B cell (primary cell): Measurements from ENCODE around the gene TUT7. TPM values are rescaled to one million over a fixed set of nuclear protein-coding genes. Genes with fewer than 3 reads are reported as not detected.
A peak's percentile ranks its signal among the peaks of the same experiment; 100 is the strongest.

ENCODE experiments used
- ATAC-seq: fragments of 200-7000 bp; cut with Tn5 transposase; one replicate; pipeline ENCODE4 v1.10.0; 2021; ENCODE audit warnings: low read depth, mild to moderate bottlenecking, moderate number of reproducible peaks, moderate library complexity
- CTCF ChIA-PET: fragments of 350-600 bp; sonication (Branson Sonifier 250); formaldehyde crosslinking; loops from one replicate; lab custom pipeline; 2021; ENCODE audit warnings: antibody characterized with exemption, inconsistent platforms; lab: Charles Lee
- POLR2A ChIA-PET: fragments of 350-600 bp; sonication (Branson Sonifier 250); formaldehyde crosslinking; loops from one replicate; lab custom pipeline; 2021; ENCODE audit warnings: antibody characterized with exemption; lab: Charles Lee
- DNase-seq: peaks from one replicate; pipeline ENCODE4 v3.0.0; 2013
- H2AFZ ChIP-seq: 2 replicates; pipeline ENCODE4 v1.6.1; 2012; ENCODE audit warnings: mild to moderate bottlenecking, low read depth, low read length; ENCODE audit not compliant: insufficient read depth, poor library complexity, severe bottlenecking
- H3K27ac ChIP-seq, 2 donors: 1 replicate in 1 of 2; 2 replicates in 1 of 2; pipeline ENCODE4 v1.5.1; 2012 to 2013; ENCODE audit warnings: low read length in 2 of 2, mild to moderate bottlenecking in 2 of 2, moderate library complexity in 1 of 2
- H3K27me3 ChIP-seq, 4 experiments: fragments of 200-600 bp in 1 of 4; sonication (generic) in 1 of 4; replicated peaks in 1 of 4; 1 replicate in 2 of 4; 2 replicates in 2 of 4; pipeline versions ENCODE4 v1.6.1 to v1.7.0; 2013 to 2016; ENCODE audit warnings: low read length in 3 of 4, mild to moderate bottlenecking in 2 of 4, mixed read lengths in 1 of 4, moderate library complexity in 1 of 4; ENCODE audit not compliant: insufficient read depth in 4 of 4, control insufficient read depth in 3 of 4; ENCODE audit errors: control extremely low read depth in 1 of 4
- H3K36me3 ChIP-seq, 2 experiments: replicated peaks in 1 of 2; 1 replicate in 1 of 2; 2 replicates in 1 of 2; pipeline versions ENCODE4 v1.6.1 to v1.7.1; 2013; ENCODE audit warnings: low read length in 1 of 2; ENCODE audit not compliant: insufficient read depth in 2 of 2, control insufficient read depth in 1 of 2; ENCODE audit errors: control extremely low read depth in 1 of 2, extremely low read depth in 1 of 2
- H3K4me1 ChIP-seq, 2 donors: fragments of 200-600 bp in 1 of 2; sonication (generic) in 1 of 2; 1 replicate in 1 of 2; 2 replicates in 1 of 2; pipeline versions ENCODE4 v1.5.1 to v1.6.1; 2013 to 2017; ENCODE audit warnings: low read length in 2 of 2; ENCODE audit not compliant: control insufficient read depth in 2 of 2, insufficient read depth in 2 of 2
- H3K4me2 ChIP-seq: replicated peaks from 2 replicates; pipeline ENCODE3; 2012; ENCODE audit warnings: mild to moderate bottlenecking, low read depth, low read length; ENCODE audit not compliant: poor library complexity, severe bottlenecking
- H3K4me3 ChIP-seq, 5 experiments: fragments of 200-600 bp in 1 of 5; sonication (generic) in 1 of 5; 1 replicate in 3 of 5; 2 replicates in 2 of 5; pipeline versions ENCODE4 v1.5.1 to v1.7.0; 2011 to 2016; ENCODE audit warnings: low read length in 4 of 5, mild to moderate bottlenecking in 4 of 5, low read depth in 2 of 5, control low read depth in 1 of 5, moderate library complexity in 1 of 5; ENCODE audit not compliant: insufficient read depth in 1 of 5; ENCODE audit errors: control extremely low read depth in 1 of 5, extremely low read depth in 1 of 5
- H3K79me2 ChIP-seq: fragments of 200-600 bp; sonication (generic); one replicate; pipeline ENCODE4 v1.6.0; 2016; ENCODE audit warnings: low read length; ENCODE audit not compliant: control insufficient read depth, insufficient read depth
- H3K9ac ChIP-seq: fragments of 200-600 bp; sonication (generic); 2 replicates; pipeline ENCODE4 v1.6.1; 2017; ENCODE audit warnings: mild to moderate bottlenecking, low read length, moderate library complexity
- H3K9me3 ChIP-seq, 3 donors: one replicate each; pipeline versions ENCODE4 v1.6.1 to v1.7.1; 2013; ENCODE audit warnings: low read length in 2 of 3; ENCODE audit not compliant: control insufficient read depth in 2 of 3, insufficient read depth in 1 of 3; ENCODE audit errors: control extremely low read depth in 1 of 3
- H4K20me1 ChIP-seq: 2 replicates; pipeline ENCODE4 v1.6.0; 2012; ENCODE audit warnings: mild to moderate bottlenecking, low read length; ENCODE audit not compliant: insufficient read depth, control insufficient read depth, poor library complexity, severe bottlenecking
- H3K27ac Mint-ChIP-seq: one replicate; pipeline ENCODE4 v1.8.0; 2021; ENCODE audit warnings: mixed read lengths
- H3K27me3 Mint-ChIP-seq: one replicate; pipeline ENCODE4 v1.8.0; 2021; ENCODE audit warnings: mixed read lengths
- H3K4me1 Mint-ChIP-seq: one replicate; pipeline ENCODE4 v1.8.0; 2021; ENCODE audit warnings: mixed read lengths
- H3K4me3 Mint-ChIP-seq: one replicate; pipeline ENCODE4 v1.8.0; 2021; ENCODE audit warnings: mixed read lengths
- H3K9me3 Mint-ChIP-seq: one replicate; pipeline ENCODE4 v1.8.0; 2022; ENCODE audit warnings: mixed read lengths; ENCODE audit not compliant: insufficient read depth
- EZH2 ChIP-seq: IDR thresholded peaks from 2 replicates; pipeline ENCODE4 v1.6.1; 2012; ENCODE audit warnings: borderline replicate concordance, low read depth, mild to moderate bottlenecking, moderate library complexity, low read length; ENCODE audit not compliant: insufficient read depth, poor library complexity, severe bottlenecking
- WGBS: methylation state at CpG from one replicate; pipeline ENCODE4 v1.1.5; 2013; ENCODE audit warnings: missing lambda C conversion rate; ENCODE audit not compliant: insufficient coverage; 5-methylcytosine and 5-hydroxymethylcytosine counted together
- intact Hi-C: fragments of 100-400 bp; cut with micrococcal nuclease; formaldehyde crosslinking; loops from one replicate; pipeline ENCODE4 v1.10.0; 2022
- polyA plus RNA-seq: library from polyadenylated mRNA; depleted of rRNA; stranded (reverse); fragments of >200 nt; gene quantifications from 2 replicates; pipeline ENCODE4 v1.2.3, GENCODE V29; 2012
- total RNA-seq, 2 donors: library from RNA; stranded (reverse); fragments of 120-200 nt in 1 of 2; gene quantifications; 1 replicate in 1 of 2; 2 replicates in 1 of 2; pipeline versions ENCODE4 v1.2.3 to v1.2.4, GENCODE V29; 2013 to 2022
- TF ChIP-seq, protein P1 (sequence below): fragments of 200-600 bp; IDR thresholded peaks from one replicate; pipeline ENCODE4 v1.8.0; 2022; ENCODE audit warnings: antibody characterized with exemption, mild to moderate bottlenecking

TUT7 gene
- total and polyA plus RNA-seq, 2 donors (not counting 1 experiment from before 2014, with no cell fraction given): 18.3 to 70.7 TPM

DNA sequence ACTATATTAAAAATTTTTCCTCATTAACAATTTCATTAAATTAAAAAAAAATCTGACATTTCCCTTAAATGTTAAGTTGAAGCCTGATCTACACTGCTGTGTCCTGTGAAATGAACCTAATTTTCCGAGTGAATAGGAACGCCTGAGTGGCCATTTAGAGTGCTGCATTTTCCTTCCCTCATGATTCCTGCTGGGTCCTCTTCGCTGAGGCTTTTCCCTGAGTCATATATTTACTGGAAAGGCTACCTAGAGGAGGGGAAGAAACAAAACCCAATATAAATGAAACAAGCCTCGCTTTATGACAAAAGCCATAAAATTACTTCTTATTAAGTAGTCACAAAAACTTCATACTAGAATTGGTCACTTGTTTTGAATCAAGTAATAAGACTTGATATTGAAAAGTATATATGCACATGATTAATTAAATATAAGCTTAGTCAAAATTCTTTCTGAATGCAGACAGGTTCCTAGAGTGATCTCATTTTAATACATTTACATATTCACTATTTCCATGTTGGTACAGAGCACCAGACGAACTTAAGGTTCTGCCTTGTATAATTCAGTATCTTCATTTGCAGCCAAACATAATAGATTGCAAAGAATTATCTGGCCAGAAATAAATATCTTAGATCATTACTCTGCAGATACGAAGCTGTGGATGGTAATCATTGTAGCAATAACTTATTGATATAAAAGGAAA lies 65.6 kb downstream of the TUT7 start:
- H3K9ac ChIP-seq: no peak overlapping the region
- H3K4me2 ChIP-seq: no peak overlapping the region
- intact Hi-C loops: no loop called here
- H3K36me3 ChIP-seq: peaks cover 4 to 7% of the 10 kb centered on the region in 2 experiments
- no peak overlapping the region for H3K4me3 ChIP-seq
- ATAC-seq: no peak
- no peaks in the 10 kb centered on the region for H4K20me1 ChIP-seq
- peak overlapping the region in 1 of 2 donors; percentile 35 for H3K27ac ChIP-seq
- no peak for TF ChIP-seq EZH2
- TF ChIP-seq, protein P1, sequence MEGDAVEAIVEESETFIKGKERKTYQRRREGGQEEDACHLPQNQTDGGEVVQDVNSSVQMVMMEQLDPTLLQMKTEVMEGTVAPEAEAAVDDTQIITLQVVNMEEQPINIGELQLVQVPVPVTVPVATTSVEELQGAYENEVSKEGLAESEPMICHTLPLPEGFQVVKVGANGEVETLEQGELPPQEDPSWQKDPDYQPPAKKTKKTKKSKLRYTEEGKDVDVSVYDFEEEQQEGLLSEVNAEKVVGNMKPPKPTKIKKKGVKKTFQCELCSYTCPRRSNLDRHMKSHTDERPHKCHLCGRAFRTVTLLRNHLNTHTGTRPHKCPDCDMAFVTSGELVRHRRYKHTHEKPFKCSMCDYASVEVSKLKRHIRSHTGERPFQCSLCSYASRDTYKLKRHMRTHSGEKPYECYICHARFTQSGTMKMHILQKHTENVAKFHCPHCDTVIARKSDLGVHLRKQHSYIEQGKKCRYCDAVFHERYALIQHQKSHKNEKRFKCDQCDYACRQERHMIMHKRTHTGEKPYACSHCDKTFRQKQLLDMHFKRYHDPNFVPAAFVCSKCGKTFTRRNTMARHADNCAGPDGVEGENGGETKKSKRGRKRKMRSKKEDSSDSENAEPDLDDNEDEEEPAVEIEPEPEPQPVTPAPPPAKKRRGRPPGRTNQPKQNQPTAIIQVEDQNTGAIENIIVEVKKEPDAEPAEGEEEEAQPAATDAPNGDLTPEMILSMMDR: no peak
- no peak for DNase-seq
- H3K27me3 Mint-ChIP-seq: no peaks in the 10 kb centered on the region
- CTCF ChIA-PET: no interaction called here
- POLR2A ChIA-PET: no interaction called here
- no peaks in the 10 kb centered on the region for H3K27me3 ChIP-seq
- no peaks in the 10 kb centered on the region for H3K79me2 ChIP-seq
- no peak overlapping the region for H2AFZ ChIP-seq
- no peak overlapping the region for H3K4me3 Mint-ChIP-seq
- no peaks in the 10 kb centered on the region for H3K9me3 Mint-ChIP-seq
- no peaks in the 10 kb centered on the region for H3K4me1 Mint-ChIP-seq
- no peaks in the 10 kb centered on the region for H3K9me3 ChIP-seq
- no peak overlapping the region for H3K27ac Mint-ChIP-seq
- WGBS: 100% methylated on average over 1 of the region's 6 CpGs
- no peaks in the 10 kb centered on the region for H3K4me1 ChIP-seq

DNA sequence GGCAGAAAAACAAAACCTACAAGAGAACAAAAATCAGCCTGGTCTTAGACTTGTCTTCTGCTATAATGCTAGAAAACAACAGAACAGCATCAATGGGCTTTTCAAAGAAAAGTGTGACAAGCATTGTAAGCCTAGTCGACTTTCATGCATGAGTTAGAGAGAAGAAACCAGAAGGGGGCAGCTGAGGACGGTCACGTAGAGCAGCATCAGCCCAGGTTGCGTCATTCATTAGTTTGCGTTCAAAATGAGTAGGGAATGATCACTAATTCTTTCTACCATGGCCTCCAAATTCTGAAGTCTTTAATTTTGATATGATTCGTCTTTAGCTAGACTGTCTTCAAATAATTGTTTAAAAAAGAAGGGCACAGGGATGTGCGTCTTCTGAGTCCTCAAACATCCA lies 67.2 kb downstream of the TUT7 start:
- TF ChIP-seq, protein P1: peak; percentile 23
- TF ChIP-seq EZH2: no peak
- Histone ChIP-seq H3K4me2 (no peak overlapping the region), H4K20me1 (no peaks in the 10 kb centered on the region), H3K9me3 (no peaks in the 10 kb centered on the region), H2AFZ (no peak overlapping the region), H3K27me3 (no peaks in the 10 kb centered on the region), H3K27ac (peak overlapping the region in 1 of 2 donors; percentile 56), H3K4me3 (no peak overlapping the region), H3K79me2 (no peaks in the 10 kb centered on the region), H3K36me3 (peaks cover 4 to 7% of the 10 kb centered on the region in 2 experiments), H3K9ac (no peak overlapping the region), H3K4me1 (peaks cover 5 to 8% of the 10 kb centered on the region in 2 donors)
- intact Hi-C loops: no loop called here
- ATAC-seq (no peak), DNase-seq (no peak)
- Mint-ChIP-seq H3K27ac (no peak overlapping the region), H3K4me3 (no peak overlapping the region), H3K27me3 (no peaks in the 10 kb centered on the region), H3K4me1 (peaks cover 9% of the 10 kb centered on the region), H3K9me3 (no peaks in the 10 kb centered on the region)
- POLR2A ChIA-PET: no interaction called here
- CTCF ChIA-PET: no interaction called here
- WGBS: 17% methylated on average over 1 of the region's 7 CpGs
